GM23338 (cell line): ENCODE results near the gene LMO2. TPM values are rescaled to one million over a fixed set of nuclear protein-coding genes. Genes with fewer than 3 reads are reported as not detected.

Source experiments
- CREB1 ChIP-seq: fragments of 250-450 bp; sonication (Bioruptor Pico); IDR thresholded peaks from 2 replicates; pipeline ENCODE4 v1.5.0; 2020; ENCODE audit warnings: low read depth, mild to moderate bottlenecking, moderate library complexity
- CTCF ChIP-seq, 2 experiments: fragments of 200-600 bp in 1 of 2; sonication (generic) in 1 of 2; conservative IDR thresholded peaks; 2 replicates each; pipeline versions ENCODE4 v1.5.1 to v1.6.1; 2016 to 2017; ENCODE audit warnings: antibody characterized with exemption in 2 of 2, low read depth in 2 of 2, mild to moderate bottlenecking in 2 of 2, moderate library complexity in 1 of 2
- EZH2phosphoT487 ChIP-seq: fragments of 200-600 bp; sonication (generic); IDR thresholded peaks from one replicate; pipeline ENCODE4 v1.8.1; 2018; ENCODE audit warnings: antibody characterized with exemption; ENCODE audit not compliant: unreplicated experiment
- JUNB ChIP-seq: IDR thresholded peaks from one replicate; pipeline ENCODE4 v1.6.1; 2016; ENCODE audit warnings: antibody characterized with exemption; ENCODE audit not compliant: unreplicated experiment
- REST ChIP-seq: IDR thresholded peaks from one replicate; pipeline ENCODE4 v1.6.1; 2018; ENCODE audit warnings: antibody characterized with exemption; ENCODE audit not compliant: unreplicated experiment
- STAT1 ChIP-seq: IDR thresholded peaks from one replicate; pipeline ENCODE4 v1.6.1; 2016; ENCODE audit warnings: antibody characterized with exemption; ENCODE audit not compliant: unreplicated experiment
- ZNF114 ChIP-seq: fragments of 250-450 bp; sonication (Bioruptor Pico); IDR thresholded peaks from 2 replicates; pipeline ENCODE4 v1.5.0; 2020; ENCODE audit warnings: mild to moderate bottlenecking, moderate library complexity
- ZNF331 ChIP-seq: fragments of 250-450 bp; sonication (Bioruptor Pico); IDR thresholded peaks from 2 replicates; pipeline ENCODE4 v1.5.0; 2020; ENCODE audit warnings: low read depth, mild to moderate bottlenecking, moderate library complexity
- ZNF462 ChIP-seq: fragments of 250-450 bp; sonication (Bioruptor Pico); IDR thresholded peaks from 2 replicates; pipeline ENCODE4 v1.5.0; 2020; ENCODE audit warnings: mild to moderate bottlenecking, moderate library complexity
- polyA plus RNA-seq: library from polyadenylated mRNA; unstranded; fragments of >200 nt; fragmentation: Nextera tagmentation; extraction: Ambion mirVana; gene quantifications from 2 replicates; pipeline ENCODE4 v1.2.1, GENCODE V29; 2016
- total RNA-seq: library from RNA; depleted of rRNA; stranded (reverse); fragments of >200 nt; shearing (Covaris generic); gene quantifications from 2 replicates; pipeline ENCODE4 v1.2.3, GENCODE V29; 2014

The LMO2 gene
- total and polyA plus RNA-seq, 2 experiments from 2014 or later = 1.4 to 3.1 TPM

- TF ChIP-seq ZNF462 (CRISPR knock-in tag) (no peak), CREB1 (no peak), ZNF331 (CRISPR knock-in tag) (no peak), CTCF (conservative IDR thresholded peaks at IDR 0.05; ENCODE audit: low read depth in 2 of 2) (no peak), ZNF114 (no peak), JUNB (no peak), STAT1 (no peak), EZH2phosphoT487 (no peak), REST (no peak)
These were observed 43.0 kb downstream of the LMO2 start (continued) for GRCh38 chr11:33848717-33849390.
